ENCODE measurements around the gene BCL6. TPM values are rescaled to one million over a fixed set of nuclear protein-coding genes. Genes with fewer than 3 reads are reported as not detected.
A peak's percentile ranks its signal among the peaks of the same experiment; 100 is the strongest.

BCL6 gene
- total and polyA plus RNA-seq, 2 donors (not counting 1 experiment from before 2014, with no cell fraction given), result 21.2 to 48.2 TPM

- peak overlapping the region; percentile 86 for H3K9ac ChIP-seq (ENCODE audit: low read length)
- peak; percentile 46 for ATAC-seq (ENCODE audit: low read depth)
- no peaks in the 10 kb centered on the region for H3K27me3 ChIP-seq (replicated peaks in 1 of 4; ENCODE audit: control extremely low read depth in 1 of 4, control insufficient read depth in 3 of 4, insufficient read depth in 4 of 4, low read length in 3 of 4)
- peak overlapping the region in 1 of 2 donors; percentile 66 for H3K27ac ChIP-seq (ENCODE audit: low read length in 2 of 2)
- under 1% methylated on average over 31 of the region's 43 CpGs for WGBS (ENCODE audit: insufficient coverage)
- peak overlapping the region; percentile 66 to 93 (median 84) for H3K4me3 ChIP-seq (ENCODE audit: control extremely low read depth in 1 of 5, extremely low read depth in 1 of 5, insufficient read depth in 1 of 5, low read depth in 2 of 5, low read length in 4 of 5)
- Mint-ChIP-seq H3K27ac (peak overlapping the region; percentile 75), H3K4me1 (peaks cover 62% of the 10 kb centered on the region), H3K27me3 (no peaks in the 10 kb centered on the region), H3K9me3 (ENCODE audit: insufficient read depth) (no peaks in the 10 kb centered on the region), H3K4me3 (peak overlapping the region; percentile 97)
- peak overlapping the region; percentile 98 for H3K4me2 ChIP-seq (replicated peaks; ENCODE audit: low read depth, low read length, poor library complexity, severe bottlenecking)
- peaks cover 63% of the 10 kb centered on the region for H3K79me2 ChIP-seq (ENCODE audit: control insufficient read depth, insufficient read depth, low read length)
- TF ChIP-seq, protein P1, sequence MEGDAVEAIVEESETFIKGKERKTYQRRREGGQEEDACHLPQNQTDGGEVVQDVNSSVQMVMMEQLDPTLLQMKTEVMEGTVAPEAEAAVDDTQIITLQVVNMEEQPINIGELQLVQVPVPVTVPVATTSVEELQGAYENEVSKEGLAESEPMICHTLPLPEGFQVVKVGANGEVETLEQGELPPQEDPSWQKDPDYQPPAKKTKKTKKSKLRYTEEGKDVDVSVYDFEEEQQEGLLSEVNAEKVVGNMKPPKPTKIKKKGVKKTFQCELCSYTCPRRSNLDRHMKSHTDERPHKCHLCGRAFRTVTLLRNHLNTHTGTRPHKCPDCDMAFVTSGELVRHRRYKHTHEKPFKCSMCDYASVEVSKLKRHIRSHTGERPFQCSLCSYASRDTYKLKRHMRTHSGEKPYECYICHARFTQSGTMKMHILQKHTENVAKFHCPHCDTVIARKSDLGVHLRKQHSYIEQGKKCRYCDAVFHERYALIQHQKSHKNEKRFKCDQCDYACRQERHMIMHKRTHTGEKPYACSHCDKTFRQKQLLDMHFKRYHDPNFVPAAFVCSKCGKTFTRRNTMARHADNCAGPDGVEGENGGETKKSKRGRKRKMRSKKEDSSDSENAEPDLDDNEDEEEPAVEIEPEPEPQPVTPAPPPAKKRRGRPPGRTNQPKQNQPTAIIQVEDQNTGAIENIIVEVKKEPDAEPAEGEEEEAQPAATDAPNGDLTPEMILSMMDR (IDR thresholded peaks at IDR 0.05), result peak; percentile 82
- TF ChIP-seq EZH2 (IDR thresholded peaks at IDR 0.05; ENCODE audit: borderline replicate concordance, insufficient read depth, low read depth, low read length, poor library complexity, severe bottlenecking), result no peak
- POLR2A ChIA-PET, result interaction anchor here (0.6 to 1.5 kb wide), 3 partner anchors 494 to 1216 kb away, joined by 3 to 5 read pairs (median 3); no protein-coding TSS in a partner anchor
- CTCF ChIA-PET, result interaction anchor here (0.6 to 9.7 kb wide), 64 partner anchors 8 to 1413 kb away, joined by 3 to 1008 read pairs (median 4); partner anchors contain the start of gene LPP
- intact Hi-C loops (cut with micrococcal nuclease), result loop anchor here (2.0 kb wide), 1 partner anchor 926 kb away; no protein-coding TSS in a partner anchor
- peaks cover 34 to 57% of the 10 kb centered on the region in 2 donors for H3K4me1 ChIP-seq (ENCODE audit: control insufficient read depth in 2 of 2, insufficient read depth in 2 of 2, low read length in 2 of 2)
- H4K20me1 ChIP-seq (ENCODE audit: control insufficient read depth, insufficient read depth, low read length, poor library complexity, severe bottlenecking), result peaks cover 40% of the 10 kb centered on the region
- DNase-seq, result peak; percentile 81
- no peaks in the 10 kb centered on the region for H3K9me3 ChIP-seq (ENCODE audit: control extremely low read depth in 1 of 3, control insufficient read depth in 2 of 3, insufficient read depth in 1 of 3, low read length in 2 of 3)
- peak overlapping the region; percentile 77 for H2AFZ ChIP-seq (ENCODE audit: insufficient read depth, low read depth, low read length, poor library complexity, severe bottlenecking)
- H3K36me3 ChIP-seq (replicated peaks in 1 of 2; ENCODE audit: control extremely low read depth in 1 of 2, control insufficient read depth in 1 of 2, extremely low read depth in 1 of 2, insufficient read depth in 2 of 2, low read length in 1 of 2), result peaks cover 0 to 6% of the 10 kb centered on the region in 2 experiments
Measured at GRCh38 chr3:187738331-187739093, 6.8 kb downstream of the BCL6 start.

DNA sequence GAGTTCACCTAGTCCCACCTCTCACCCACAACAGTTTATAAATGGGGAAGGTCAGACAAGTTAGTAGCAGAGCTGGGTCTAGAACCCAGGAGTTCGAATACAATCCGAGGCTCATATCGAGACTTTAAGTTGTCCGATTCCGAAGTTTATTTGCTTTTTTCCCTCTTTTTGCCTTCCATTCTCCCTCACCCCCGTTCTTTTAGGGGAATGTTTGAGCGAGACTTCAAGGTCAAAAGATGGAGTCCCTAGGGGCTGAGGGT lies 7.3 kb downstream of the BCL6 start:
- peaks cover 34 to 56% of the 10 kb centered on the region in 2 donors for H3K4me1 ChIP-seq (ENCODE audit: control insufficient read depth in 2 of 2, insufficient read depth in 2 of 2, low read length in 2 of 2)
- no peaks in the 10 kb centered on the region for H3K9me3 Mint-ChIP-seq (ENCODE audit: insufficient read depth)
- ATAC-seq (ENCODE audit: low read depth), result no peak
- H3K9me3 ChIP-seq (ENCODE audit: control extremely low read depth in 1 of 3, control insufficient read depth in 2 of 3, insufficient read depth in 1 of 3, low read length in 2 of 3), result no peaks in the 10 kb centered on the region
- no peak for DNase-seq
- H3K79me2 ChIP-seq (ENCODE audit: control insufficient read depth, insufficient read depth, low read length), result peaks cover 58% of the 10 kb centered on the region
- H3K27me3 ChIP-seq (replicated peaks in 1 of 4; ENCODE audit: control extremely low read depth in 1 of 4, control insufficient read depth in 3 of 4, insufficient read depth in 4 of 4, low read length in 3 of 4), result no peaks in the 10 kb centered on the region
- H3K4me2 ChIP-seq (replicated peaks; ENCODE audit: low read depth, low read length, poor library complexity, severe bottlenecking), result peak overlapping the region; percentile 98
- H3K9ac ChIP-seq (ENCODE audit: low read length), result peak overlapping the region; percentile 86
- peaks cover 40% of the 10 kb centered on the region for H4K20me1 ChIP-seq (ENCODE audit: control insufficient read depth, insufficient read depth, low read length, poor library complexity, severe bottlenecking)
- H3K27ac Mint-ChIP-seq, result peak overlapping the region; percentile 61
- H3K4me1 Mint-ChIP-seq, result peaks cover 61% of the 10 kb centered on the region
- H3K36me3 ChIP-seq (replicated peaks in 1 of 2; ENCODE audit: control extremely low read depth in 1 of 2, control insufficient read depth in 1 of 2, extremely low read depth in 1 of 2, insufficient read depth in 2 of 2, low read length in 1 of 2), result peaks cover 0 to 11% of the 10 kb centered on the region in 2 experiments
- ChIA-PET CTCF (interaction anchor here (0.7 to 9.7 kb wide), 27 partner anchors 11 to 1413 kb away, joined by 3 to 1008 read pairs (median 9); no protein-coding TSS in a partner anchor), POLR2A (interaction anchor here (1.5 kb wide), 1 partner anchor 1217 kb away, joined by 3 read pairs; no protein-coding TSS in a partner anchor)
- intact Hi-C loops (cut with micrococcal nuclease), result loop anchor here (2.0 kb wide), 1 partner anchor 927 kb away; no protein-coding TSS in a partner anchor
- peak overlapping the region; percentile 77 for H2AFZ ChIP-seq (ENCODE audit: insufficient read depth, low read depth, low read length, poor library complexity, severe bottlenecking)
- peak overlapping the region; percentile 97 for H3K4me3 Mint-ChIP-seq
- TF ChIP-seq, protein P1 (IDR thresholded peaks at IDR 0.05), result no peak
- TF ChIP-seq EZH2 (IDR thresholded peaks at IDR 0.05; ENCODE audit: borderline replicate concordance, insufficient read depth, low read depth, low read length, poor library complexity, severe bottlenecking), result no peak
- 13% methylated on average over 1 of the region's 7 CpGs for WGBS (ENCODE audit: insufficient coverage)
- peak overlapping the region in 1 of 2 donors; percentile 66 for H3K27ac ChIP-seq (ENCODE audit: low read length in 2 of 2)
- peak overlapping the region; percentile 66 to 93 (median 84) for H3K4me3 ChIP-seq (ENCODE audit: control extremely low read depth in 1 of 5, extremely low read depth in 1 of 5, insufficient read depth in 1 of 5, low read depth in 2 of 5, low read length in 4 of 5)
- H3K27me3 Mint-ChIP-seq, result no peaks in the 10 kb centered on the region
